Panc1 (cell line): ENCODE measurements around the gene AHI1. TPM values are rescaled to one million over a fixed set of nuclear protein-coding genes. Genes with fewer than 3 reads are reported as not detected.

ENCODE experiments used
- ATAC-seq: fragments of 200-7000 bp; cut with Tn5 transposase; 2 replicates; pipeline ENCODE4 v1.9.1; 2020; ENCODE audit warnings: mild to moderate bottlenecking, moderate library complexity
- BruUV-seq: library from RNA; stranded (reverse); fragments of 400-500 nt; replicated peaks from 2 replicates; lab custom pipeline; 2021; lab: Mats Ljungman, UMichigan
- CTCF ChIA-PET: fragments of 300-600 bp; sonication (Branson Sonifier 250); formaldehyde crosslinking; loops from one replicate; lab custom pipeline; 2022; ENCODE audit warnings: antibody characterized with exemption; lab: Charles Lee
- POLR2A ChIA-PET: fragments of 300-600 bp; sonication (Branson Sonifier 250); formaldehyde crosslinking; loops from one replicate; lab custom pipeline; 2022; ENCODE audit warnings: antibody characterized with exemption; lab: Charles Lee
- DNase-seq: peaks from one replicate; pipeline ENCODE4 v3.0.0-alpha.2; 2010; ENCODE audit warnings: low read depth, low spot score
- H3K27ac ChIP-seq: 2 replicates; pipeline ENCODE4 v1.5.1; 2011; ENCODE audit warnings: mild to moderate bottlenecking, low read length, inconsistent platforms
- H3K27me3 ChIP-seq: fragments of 200-500 bp; sonication (Bioruptor generic); 2 replicates; pipeline ENCODE4 v1.6.0; 2014; ENCODE audit warnings: low read length, inconsistent platforms; ENCODE audit not compliant: control insufficient read depth, insufficient read depth
- H3K36me3 ChIP-seq: fragments of 200-500 bp; sonication (Bioruptor generic); 2 replicates; pipeline ENCODE4 v1.5.1; 2014; ENCODE audit warnings: inconsistent platforms, mild to moderate bottlenecking, low read length, moderate library complexity; ENCODE audit not compliant: control insufficient read depth, insufficient read depth
- H3K4me1 ChIP-seq: 2 replicates; pipeline ENCODE4 v1.5.1; 2011; ENCODE audit warnings: inconsistent platforms, mild to moderate bottlenecking, low read length, moderate library complexity; ENCODE audit not compliant: control insufficient read depth, insufficient read depth
- H3K4me3 ChIP-seq, 2 experiments: 2 replicates each; pipeline ENCODE4 v1.5.1; 2011 to 2012; ENCODE audit warnings: low read depth in 2 of 2, low read length in 2 of 2, mild to moderate bottlenecking in 2 of 2, inconsistent platforms in 1 of 2, moderate library complexity in 1 of 2
- H3K9me3 ChIP-seq: fragments of 200-500 bp; sonication (Bioruptor generic); 2 replicates; pipeline ENCODE4 v1.5.1; 2014; ENCODE audit warnings: low read depth, mild to moderate bottlenecking, inconsistent platforms, low read length, moderate library complexity; ENCODE audit not compliant: control insufficient read depth, insufficient read depth
- POLR2AphosphoS5 ChIP-seq: IDR thresholded peaks from 2 replicates; pipeline ENCODE4 v1.6.1; 2012; ENCODE audit warnings: mild to moderate bottlenecking, low read depth, low read length, moderate library complexity
- SIN3A ChIP-seq: IDR thresholded peaks from 2 replicates; pipeline ENCODE4 v1.6.1; 2012; ENCODE audit warnings: low read depth, mild to moderate bottlenecking, low read length, moderate library complexity, borderline replicate concordance; ENCODE audit not compliant: insufficient read depth
- TCF7L2 ChIP-seq: IDR thresholded peaks from 2 replicates; pipeline ENCODE4 v1.6.1; 2011; ENCODE audit warnings: mild to moderate bottlenecking, low read depth, low read length, inconsistent platforms
- in situ Hi-C: cut with HindIII; loops from 2 replicates; pipeline ENCODE4 v1.10.0; 2016; ENCODE audit warnings: low sequenced_read_pairs, low pct_unique_long_range_greater_than_20kb
- intact Hi-C: fragments of 100-400 bp; cut with micrococcal nuclease; formaldehyde crosslinking; loops from one replicate; pipeline ENCODE4 v1.10.0; 2022; ENCODE audit not compliant: unreplicated experiment
- total RNA-seq: library from RNA; stranded (reverse); gene quantifications from one replicate; pipeline ENCODE4 v1.2.1, GENCODE V29; 2021; ENCODE audit not compliant: unreplicated experiment
- TF ChIP-seq, protein P1 (sequence below), 2 experiments: IDR thresholded peaks; 2 replicates each; pipeline ENCODE4 v1.6.1; 2011 to 2012; ENCODE audit warnings: low read depth in 2 of 2, control low read depth in 1 of 2, low read length in 1 of 2, mild to moderate bottlenecking in 1 of 2, moderate library complexity in 1 of 2; ENCODE audit not compliant: insufficient read depth in 1 of 2
- TF ChIP-seq, protein P2 (sequence below): fragments of 450-650 bp; IDR thresholded peaks from 2 replicates; pipeline ENCODE4 v1.5.1; 2017; ENCODE audit warnings: mild to moderate bottlenecking

AHI1 gene
- total RNA-seq, 1 experiment from 2014 or later = 22.3 TPM

DNA sequence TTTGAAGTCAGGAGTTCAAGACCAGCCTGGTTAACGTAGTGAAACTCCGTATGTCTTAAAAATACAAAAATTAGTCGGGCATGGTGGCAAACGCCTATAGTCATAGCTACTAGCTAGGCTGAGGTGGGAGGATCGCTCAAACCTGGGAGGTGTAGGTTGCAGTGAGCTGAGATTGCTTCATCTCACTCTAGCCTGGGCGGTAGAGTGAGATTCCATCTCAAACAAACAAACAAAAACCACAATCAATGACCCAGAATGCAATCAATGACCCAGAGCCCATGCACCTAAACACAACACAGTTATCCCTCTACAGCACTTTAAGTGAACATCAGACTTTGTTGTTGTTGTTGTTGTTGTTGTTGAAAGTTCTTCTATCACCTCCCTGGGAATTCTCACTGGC, 238.6 kb downstream of the AHI1 start:
- ATAC-seq (no peak), DNase-seq (no peak)
- TF ChIP-seq, protein P1, sequence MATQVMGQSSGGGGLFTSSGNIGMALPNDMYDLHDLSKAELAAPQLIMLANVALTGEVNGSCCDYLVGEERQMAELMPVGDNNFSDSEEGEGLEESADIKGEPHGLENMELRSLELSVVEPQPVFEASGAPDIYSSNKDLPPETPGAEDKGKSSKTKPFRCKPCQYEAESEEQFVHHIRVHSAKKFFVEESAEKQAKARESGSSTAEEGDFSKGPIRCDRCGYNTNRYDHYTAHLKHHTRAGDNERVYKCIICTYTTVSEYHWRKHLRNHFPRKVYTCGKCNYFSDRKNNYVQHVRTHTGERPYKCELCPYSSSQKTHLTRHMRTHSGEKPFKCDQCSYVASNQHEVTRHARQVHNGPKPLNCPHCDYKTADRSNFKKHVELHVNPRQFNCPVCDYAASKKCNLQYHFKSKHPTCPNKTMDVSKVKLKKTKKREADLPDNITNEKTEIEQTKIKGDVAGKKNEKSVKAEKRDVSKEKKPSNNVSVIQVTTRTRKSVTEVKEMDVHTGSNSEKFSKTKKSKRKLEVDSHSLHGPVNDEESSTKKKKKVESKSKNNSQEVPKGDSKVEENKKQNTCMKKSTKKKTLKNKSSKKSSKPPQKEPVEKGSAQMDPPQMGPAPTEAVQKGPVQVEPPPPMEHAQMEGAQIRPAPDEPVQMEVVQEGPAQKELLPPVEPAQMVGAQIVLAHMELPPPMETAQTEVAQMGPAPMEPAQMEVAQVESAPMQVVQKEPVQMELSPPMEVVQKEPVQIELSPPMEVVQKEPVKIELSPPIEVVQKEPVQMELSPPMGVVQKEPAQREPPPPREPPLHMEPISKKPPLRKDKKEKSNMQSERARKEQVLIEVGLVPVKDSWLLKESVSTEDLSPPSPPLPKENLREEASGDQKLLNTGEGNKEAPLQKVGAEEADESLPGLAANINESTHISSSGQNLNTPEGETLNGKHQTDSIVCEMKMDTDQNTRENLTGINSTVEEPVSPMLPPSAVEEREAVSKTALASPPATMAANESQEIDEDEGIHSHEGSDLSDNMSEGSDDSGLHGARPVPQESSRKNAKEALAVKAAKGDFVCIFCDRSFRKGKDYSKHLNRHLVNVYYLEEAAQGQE (IDR thresholded peaks at IDR 0.05; ENCODE audit: insufficient read depth in 1 of 2, low read depth in 2 of 2, low read length in 1 of 2) = no peak
- TF ChIP-seq TCF7L2 = no peak
- TF ChIP-seq SIN3A = no peak
- TF ChIP-seq POLR2AphosphoS5 = no peak
- TF ChIP-seq, protein P2, sequence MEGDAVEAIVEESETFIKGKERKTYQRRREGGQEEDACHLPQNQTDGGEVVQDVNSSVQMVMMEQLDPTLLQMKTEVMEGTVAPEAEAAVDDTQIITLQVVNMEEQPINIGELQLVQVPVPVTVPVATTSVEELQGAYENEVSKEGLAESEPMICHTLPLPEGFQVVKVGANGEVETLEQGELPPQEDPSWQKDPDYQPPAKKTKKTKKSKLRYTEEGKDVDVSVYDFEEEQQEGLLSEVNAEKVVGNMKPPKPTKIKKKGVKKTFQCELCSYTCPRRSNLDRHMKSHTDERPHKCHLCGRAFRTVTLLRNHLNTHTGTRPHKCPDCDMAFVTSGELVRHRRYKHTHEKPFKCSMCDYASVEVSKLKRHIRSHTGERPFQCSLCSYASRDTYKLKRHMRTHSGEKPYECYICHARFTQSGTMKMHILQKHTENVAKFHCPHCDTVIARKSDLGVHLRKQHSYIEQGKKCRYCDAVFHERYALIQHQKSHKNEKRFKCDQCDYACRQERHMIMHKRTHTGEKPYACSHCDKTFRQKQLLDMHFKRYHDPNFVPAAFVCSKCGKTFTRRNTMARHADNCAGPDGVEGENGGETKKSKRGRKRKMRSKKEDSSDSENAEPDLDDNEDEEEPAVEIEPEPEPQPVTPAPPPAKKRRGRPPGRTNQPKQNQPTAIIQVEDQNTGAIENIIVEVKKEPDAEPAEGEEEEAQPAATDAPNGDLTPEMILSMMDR = no peak
- no peak overlapping the region for H3K4me3 ChIP-seq
- H3K9me3 ChIP-seq = no peaks in the 10 kb centered on the region
- no peaks in the 10 kb centered on the region for H3K36me3 ChIP-seq
- intact Hi-C loops = no loop called here
- ChIA-PET POLR2A (no interaction called here), CTCF (no interaction called here)
- H3K27me3 ChIP-seq = peaks cover 7% of the 10 kb centered on the region
- H3K4me1 ChIP-seq = no peaks in the 10 kb centered on the region
- BruUV-seq = no TSS peak
- in situ Hi-C loops = no loop called here
- H3K27ac ChIP-seq = no peak overlapping the region

DNA sequence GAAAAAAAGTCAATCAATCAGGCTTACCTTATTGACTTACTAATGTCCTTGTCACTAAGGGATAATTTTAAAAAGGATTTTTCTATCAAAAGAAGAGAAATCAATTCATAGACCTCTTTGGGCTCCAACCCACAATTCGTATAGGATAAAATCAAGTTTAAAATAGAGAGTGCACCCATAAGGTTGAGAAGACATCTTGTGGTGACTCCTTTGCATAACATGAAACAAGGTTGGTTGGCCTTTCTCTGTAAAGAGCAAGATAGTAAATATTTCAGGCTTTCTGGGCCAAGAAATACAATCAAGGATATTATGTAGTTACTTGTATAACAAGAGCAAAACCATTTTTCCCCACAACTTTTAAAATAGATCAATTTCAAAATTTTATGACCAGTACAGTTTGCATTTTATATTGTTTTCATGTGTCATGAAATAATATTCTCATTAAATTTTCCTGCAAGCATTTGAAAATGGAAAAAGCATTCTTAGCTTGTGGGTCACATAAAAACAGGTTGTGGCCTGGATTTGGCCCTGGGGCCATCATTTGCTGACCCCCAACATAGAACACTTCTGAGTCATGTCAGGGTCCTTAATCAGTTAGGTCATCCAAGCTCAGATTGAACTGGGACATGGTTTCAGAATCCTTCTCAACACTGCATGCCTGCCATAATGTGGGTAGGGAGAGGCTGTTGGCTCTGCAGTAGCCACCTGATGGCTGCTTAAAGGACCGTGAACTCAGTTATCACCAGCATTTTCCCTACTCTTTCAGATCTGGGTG, 239.7 kb downstream of the AHI1 start:
- Histone ChIP-seq H3K9me3 (no peaks in the 10 kb centered on the region), H3K27me3 (peaks cover 7% of the 10 kb centered on the region), H3K4me3 (no peak overlapping the region), H3K27ac (no peak overlapping the region), H3K4me1 (no peaks in the 10 kb centered on the region), H3K36me3 (no peaks in the 10 kb centered on the region)
- ChIA-PET POLR2A (no interaction called here), CTCF (interaction anchor here (0.6 kb wide), 1 partner anchor 41 kb away, joined by 5 read pairs; no protein-coding TSS in a partner anchor)
- no TSS peak for BruUV-seq
- DNase-seq (no peak), ATAC-seq (no peak)
- no peak for TF ChIP-seq POLR2AphosphoS5
- TF ChIP-seq SIN3A = no peak
- TF ChIP-seq, protein P2 = peak; percentile 19; the same call in 1 of the 2 replicates
- intact Hi-C loops (no loop called here), in situ Hi-C loops (no loop called here)
